ENCODE data around the gene TEX2. TPM values are rescaled to one million over a fixed set of nuclear protein-coding genes. Genes with fewer than 3 reads are reported as not detected.

Gene TEX2
- total and polyA plus RNA-seq, 2 experiments from 2014 or later, result 18.7 to 23.5 TPM

- Histone ChIP-seq H3K4me3 (no peak overlapping the region), H3K27me3 (no peaks in the 10 kb centered on the region), H3K4me1 (ENCODE audit: low read depth) (peaks cover 10% of the 10 kb centered on the region), H3K36me3 (no peaks in the 10 kb centered on the region), H3K27ac (no peak overlapping the region), H3K9me3 (ENCODE audit: low read depth) (no peaks in the 10 kb centered on the region)
- no peak for DNase-seq (ENCODE audit: low read depth in 1 of 2, low spot score in 1 of 2)
- TF ChIP-seq CTCF (IDR thresholded peaks at IDR 0.05; ENCODE audit: low read depth, low read length), result no peak
Observed at GRCh38 chr17:64229815-64230728, 33.0 kb downstream of the TEX2 start.

- Histone ChIP-seq H3K4me1 (ENCODE audit: low read depth) (peaks cover 8% of the 10 kb centered on the region), H3K27me3 (no peaks in the 10 kb centered on the region), H3K9me3 (ENCODE audit: low read depth) (no peaks in the 10 kb centered on the region), H3K27ac (no peak overlapping the region), H3K4me3 (no peak overlapping the region), H3K36me3 (no peaks in the 10 kb centered on the region)
- TF ChIP-seq CTCF (IDR thresholded peaks at IDR 0.05; ENCODE audit: low read depth, low read length), result no peak
- DNase-seq (ENCODE audit: low read depth in 1 of 2, low spot score in 1 of 2), result peak in 1 of 2 donors; percentile 30
Observed at GRCh38 chr17:64226132-64226531, 36.9 kb downstream of the TEX2 start.

GRCh38 chr17:64225410-64225809 is 37.6 kb downstream of the TEX2 start:
- Histone ChIP-seq H3K36me3 (no peaks in the 10 kb centered on the region), H3K27ac (no peak overlapping the region), H3K27me3 (no peaks in the 10 kb centered on the region), H3K9me3 (ENCODE audit: low read depth) (no peaks in the 10 kb centered on the region), H3K4me3 (no peak overlapping the region), H3K4me1 (ENCODE audit: low read depth) (peaks cover 8% of the 10 kb centered on the region)
- TF ChIP-seq CTCF (IDR thresholded peaks at IDR 0.05; ENCODE audit: low read depth, low read length), result no peak
- DNase-seq (ENCODE audit: low read depth in 1 of 2, low spot score in 1 of 2), result no peak

GRCh38 chr17:64223931-64224629 is 39.0 kb downstream of the TEX2 start:
- H3K4me1 ChIP-seq (ENCODE audit: low read depth), result peaks cover 8% of the 10 kb centered on the region
- no peak for TF ChIP-seq CTCF (IDR thresholded peaks at IDR 0.05; ENCODE audit: low read depth, low read length)

GRCh38 chr17:64223283-64223682 is 39.8 kb downstream of the TEX2 start:
- H3K27me3 ChIP-seq, result no peaks in the 10 kb centered on the region
- H3K4me1 ChIP-seq (ENCODE audit: low read depth), result peaks cover 8% of the 10 kb centered on the region
- no peak for DNase-seq (ENCODE audit: low read depth in 1 of 2, low spot score in 1 of 2)

More at GRCh38 chr17:64223931-64224629, 39.0 kb downstream of the TEX2 start:
- Histone ChIP-seq H3K36me3 (no peaks in the 10 kb centered on the region), H3K27ac (no peak overlapping the region), H3K9me3 (ENCODE audit: low read depth) (no peaks in the 10 kb centered on the region), H3K27me3 (no peaks in the 10 kb centered on the region), H3K4me3 (no peak overlapping the region)
- DNase-seq (ENCODE audit: low read depth in 1 of 2, low spot score in 1 of 2), result no peak

More at GRCh38 chr17:64223283-64223682, 39.8 kb downstream of the TEX2 start:
- Histone ChIP-seq H3K36me3 (no peaks in the 10 kb centered on the region), H3K27ac (no peak overlapping the region), H3K4me3 (no peak overlapping the region), H3K9me3 (ENCODE audit: low read depth) (no peaks in the 10 kb centered on the region)
- no peak for TF ChIP-seq CTCF (IDR thresholded peaks at IDR 0.05; ENCODE audit: low read depth, low read length)

All from cardiac muscle cell (in vitro differentiated cells and primary cell).